ENCODE results near the gene HCK.

DNA sequence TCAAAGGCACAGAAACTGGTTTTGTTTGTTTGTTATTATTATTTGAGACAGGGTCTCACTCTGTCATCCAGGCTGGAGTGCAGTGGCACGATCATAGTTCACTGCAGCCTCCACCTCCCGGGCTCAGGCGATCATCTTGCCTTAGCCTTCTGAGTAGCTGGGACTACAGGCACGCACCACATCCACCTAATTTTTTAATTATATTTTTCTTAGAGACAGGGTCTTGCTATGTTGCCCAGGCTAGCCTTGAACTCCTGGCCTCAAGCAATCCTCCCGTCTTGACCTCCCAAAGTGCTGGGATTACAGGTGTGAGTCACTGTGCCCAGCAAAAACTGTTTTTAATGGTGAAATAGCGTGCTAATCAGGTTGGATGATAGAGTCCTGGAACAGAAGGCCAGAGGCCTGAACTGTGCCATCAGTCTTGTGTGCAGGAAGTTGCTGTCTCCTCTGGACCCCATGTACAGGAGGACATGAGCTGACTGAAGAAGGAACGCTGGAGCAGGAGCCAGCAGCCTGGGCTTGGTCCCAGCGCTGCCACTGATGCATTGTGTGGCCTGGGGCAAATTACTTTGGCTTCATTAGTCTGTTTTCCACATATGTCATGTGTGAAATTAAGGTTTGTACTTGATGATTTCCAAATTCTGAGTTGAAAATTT is 62.4 kb downstream of the HCK start:
- TF ChIP-seq GATA3 (IDR thresholded peaks at IDR 0.05; ENCODE audit: low read depth, low read length) = no peak
- no peak for TF ChIP-seq GATA2 (IDR thresholded peaks at IDR 0.05; ENCODE audit: low read depth, low read length)

All from SH-SY5Y (cell line).